Psoas muscle (tissue), 8 donors: Measurements from ENCODE around the gene XIRP2. TPM values are rescaled to one million over a fixed set of nuclear protein-coding genes. Genes with fewer than 3 reads are reported as not detected.
A peak's percentile ranks its signal among the peaks of the same experiment; 100 is the strongest.

ENCODE experiments used
- ATAC-seq, 4 donors: fragments of 200-7000 bp; cut with Tn5 transposase; one replicate each; pipeline ENCODE4 v1.9.1; 2020; ENCODE audit warnings: moderate library complexity in 3 of 4, mild to moderate bottlenecking in 2 of 4
- DNase-seq, 2 donors: peaks; one replicate each; pipeline ENCODE4 v3.0.0-alpha.2; 2020
- H3K27ac ChIP-seq: fragments of 200-600 bp; one replicate; pipeline ENCODE4 v1.8.0; 2022
- H3K27me3 ChIP-seq, 3 donors: fragments of 200-600 bp in 1 of 3; one replicate each; pipeline versions ENCODE4 v1.6.1 to v1.8.0; 2013 to 2022; ENCODE audit warnings: low read length in 2 of 3, mild to moderate bottlenecking in 2 of 3, moderate library complexity in 1 of 3; ENCODE audit not compliant: insufficient read depth in 3 of 3
- H3K36me3 ChIP-seq, 2 donors: fragments of 200-600 bp in 1 of 2; one replicate each; pipeline versions ENCODE4 v1.6.1 to v1.8.0; 2013 to 2022; ENCODE audit warnings: low read depth in 1 of 2, mild to moderate bottlenecking in 1 of 2, moderate library complexity in 1 of 2; ENCODE audit not compliant: insufficient read depth in 1 of 2
- H3K4me1 ChIP-seq: fragments of 200-600 bp; one replicate; pipeline ENCODE4 v1.8.0; 2022
- H3K4me3 ChIP-seq: fragments of 200-600 bp; one replicate; pipeline ENCODE4 v1.8.0; 2022; ENCODE audit warnings: mild to moderate bottlenecking
- H3K9me3 ChIP-seq: fragments of 200-600 bp; one replicate; pipeline ENCODE4 v1.8.0; 2022
- WGBS, 3 donors: extraction: QIAGEN DNeasy Blood & Tissue Kit; methylation state at CpG; one replicate each; pipeline versions ENCODE4 v1.1.6 to v1.1.7; 2013; 5-methylcytosine and 5-hydroxymethylcytosine counted together
- intact Hi-C, 2 donors: fragments of 100-400 bp; cut with DNase I; formaldehyde crosslinking; loops; one replicate each; pipeline versions ENCODE4 v1.11.0 to v1.14.2; 2022
- polyA plus RNA-seq, 3 donors: library from polyadenylated mRNA; stranded (reverse); fragments of 200-250 nt; gene quantifications; one replicate each; pipeline ENCODE4 v1.2.3, GENCODE V29; 2013
- total RNA-seq, 4 donors: library from RNA; stranded (reverse); fragmentation: NEBNext Ultra II Directional in 2 of 4; extraction: Animal tissue kit (Norgen Biotek cat#: 25700) in 2 of 4; gene quantifications; one replicate each; pipeline versions ENCODE4 v1.2.1 to v1.2.4, GENCODE V29; 2021 to 2023
- TF ChIP-seq, protein P1 (sequence below): fragments of 200-600 bp; IDR thresholded peaks from one replicate; pipeline ENCODE4 v1.8.0; 2022; ENCODE audit warnings: antibody characterized with exemption
- donor health status: healthy with polysubstance abuse.
- donor health status: DM: no; HTN: no; CAD: no; lungs with moderate emphysema.
- donor health status: Bipolar disorder and iron deficiency.
- donor health status: healthy.
- donor health status: DM: yes; HTN: yes; CAD: no.
- donor health status: DM: no; HTN: no; CAD: no.
- donor health status: DM: no; HTN: no; CAD: no.
- donor health status: DM: yes; HTN: yes; CAD: no.

XIRP2 gene
- total and polyA plus RNA-seq, 7 donors = 355 to 8,701 (median 2,071) TPM

DNA sequence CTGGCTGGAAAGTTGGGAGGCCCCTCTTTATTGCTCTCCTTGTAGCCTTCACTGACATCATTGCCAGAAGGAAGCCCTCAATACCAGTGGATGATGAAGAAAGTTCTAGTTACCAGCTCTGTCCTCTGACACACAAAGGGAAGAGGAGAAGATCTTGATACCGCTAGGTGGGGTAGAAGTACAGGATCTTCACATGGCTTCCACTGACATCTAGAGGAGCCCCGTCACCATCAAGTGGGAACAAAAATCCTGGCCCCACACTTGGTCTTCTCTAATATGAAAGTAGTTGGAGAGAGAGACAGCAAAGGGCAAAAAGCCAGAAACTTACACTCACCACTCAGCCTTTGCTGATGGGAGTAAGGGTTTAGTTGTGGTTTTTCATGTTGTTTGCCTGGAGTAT lies 12.4 kb downstream of the XIRP2 start:
- TF ChIP-seq, protein P1, sequence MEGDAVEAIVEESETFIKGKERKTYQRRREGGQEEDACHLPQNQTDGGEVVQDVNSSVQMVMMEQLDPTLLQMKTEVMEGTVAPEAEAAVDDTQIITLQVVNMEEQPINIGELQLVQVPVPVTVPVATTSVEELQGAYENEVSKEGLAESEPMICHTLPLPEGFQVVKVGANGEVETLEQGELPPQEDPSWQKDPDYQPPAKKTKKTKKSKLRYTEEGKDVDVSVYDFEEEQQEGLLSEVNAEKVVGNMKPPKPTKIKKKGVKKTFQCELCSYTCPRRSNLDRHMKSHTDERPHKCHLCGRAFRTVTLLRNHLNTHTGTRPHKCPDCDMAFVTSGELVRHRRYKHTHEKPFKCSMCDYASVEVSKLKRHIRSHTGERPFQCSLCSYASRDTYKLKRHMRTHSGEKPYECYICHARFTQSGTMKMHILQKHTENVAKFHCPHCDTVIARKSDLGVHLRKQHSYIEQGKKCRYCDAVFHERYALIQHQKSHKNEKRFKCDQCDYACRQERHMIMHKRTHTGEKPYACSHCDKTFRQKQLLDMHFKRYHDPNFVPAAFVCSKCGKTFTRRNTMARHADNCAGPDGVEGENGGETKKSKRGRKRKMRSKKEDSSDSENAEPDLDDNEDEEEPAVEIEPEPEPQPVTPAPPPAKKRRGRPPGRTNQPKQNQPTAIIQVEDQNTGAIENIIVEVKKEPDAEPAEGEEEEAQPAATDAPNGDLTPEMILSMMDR = peak; percentile 13
- Histone ChIP-seq H3K27ac (no peak overlapping the region), H3K4me1 (no peaks in the 10 kb centered on the region), H3K4me3 (no peak overlapping the region), H3K27me3 (no peaks in the 10 kb centered on the region), H3K9me3 (no peaks in the 10 kb centered on the region), H3K36me3 (no peaks in the 10 kb centered on the region)
- DNase-seq (no peak), ATAC-seq (peak in 1 of 4 donors; percentile 60)
- intact Hi-C loops = no loop called here
- WGBS, 3 donors = 76 to 86% (median 84%) methylated on average over 2 of the region's 2 CpGs

DNA sequence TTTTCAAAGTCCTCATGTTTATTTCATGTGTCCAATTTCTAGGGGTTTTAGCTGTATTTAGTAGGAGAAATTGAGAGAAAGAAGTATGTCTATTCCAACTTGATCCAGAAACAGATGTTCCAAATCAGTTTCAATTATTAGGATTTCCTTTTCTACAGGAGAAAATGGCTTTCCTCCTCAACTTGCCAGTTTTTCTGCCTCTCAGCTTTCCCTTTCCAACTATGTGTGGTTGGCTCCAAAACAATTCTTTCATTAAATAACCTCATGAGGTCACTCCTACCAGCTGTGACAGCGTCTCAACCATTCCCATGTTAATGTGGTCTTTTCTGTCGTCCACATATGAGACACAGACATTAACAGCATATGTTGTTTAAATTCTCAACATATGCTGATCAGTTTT lies 13.1 kb downstream of the XIRP2 start:
- no peaks in the 10 kb centered on the region for H3K36me3 ChIP-seq
- H3K27me3 ChIP-seq = no peaks in the 10 kb centered on the region
- H3K4me3 ChIP-seq = no peak overlapping the region
- TF ChIP-seq, protein P1 = no peak
- H3K27ac ChIP-seq = no peak overlapping the region
- ATAC-seq (no peak), DNase-seq (no peak)
- H3K9me3 ChIP-seq = no peaks in the 10 kb centered on the region
- no peaks in the 10 kb centered on the region for H3K4me1 ChIP-seq
- 16 to 22% (median 21%) methylated on average over 2 of the region's 2 CpGs for WGBS, 3 donors
- intact Hi-C loops = no loop called here

DNA sequence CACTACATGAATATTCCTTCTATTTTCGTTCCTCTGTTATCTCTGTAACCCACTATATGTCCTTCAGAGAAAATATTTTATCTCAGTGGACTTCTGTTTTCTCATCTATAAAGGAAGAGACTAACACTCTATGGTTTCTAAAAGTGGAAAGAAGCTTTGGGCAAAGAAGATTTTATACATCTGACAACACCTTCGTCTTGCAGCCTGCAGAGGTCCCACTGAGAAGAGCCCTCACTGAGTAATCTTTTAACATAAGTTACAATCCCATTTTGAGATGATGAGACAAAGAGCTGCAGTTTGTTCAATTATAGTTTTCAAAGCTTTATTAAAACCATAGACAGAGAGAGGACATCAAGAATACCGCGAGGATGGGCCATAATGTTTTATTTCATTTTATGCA lies 28.7 kb downstream of the XIRP2 start:
- 68 to 79% (median 72%) methylated on average over 4 of the region's 4 CpGs for WGBS, 3 donors
- no peak for DNase-seq
- TF ChIP-seq, protein P1 = no peak
- no peak for ATAC-seq
- Histone ChIP-seq H3K27me3 (no peaks in the 10 kb centered on the region), H3K9me3 (no peaks in the 10 kb centered on the region), H3K4me3 (no peak overlapping the region), H3K36me3 (no peaks in the 10 kb centered on the region), H3K27ac (no peak overlapping the region), H3K4me1 (no peaks in the 10 kb centered on the region)
- intact Hi-C loops = no loop called here

DNA sequence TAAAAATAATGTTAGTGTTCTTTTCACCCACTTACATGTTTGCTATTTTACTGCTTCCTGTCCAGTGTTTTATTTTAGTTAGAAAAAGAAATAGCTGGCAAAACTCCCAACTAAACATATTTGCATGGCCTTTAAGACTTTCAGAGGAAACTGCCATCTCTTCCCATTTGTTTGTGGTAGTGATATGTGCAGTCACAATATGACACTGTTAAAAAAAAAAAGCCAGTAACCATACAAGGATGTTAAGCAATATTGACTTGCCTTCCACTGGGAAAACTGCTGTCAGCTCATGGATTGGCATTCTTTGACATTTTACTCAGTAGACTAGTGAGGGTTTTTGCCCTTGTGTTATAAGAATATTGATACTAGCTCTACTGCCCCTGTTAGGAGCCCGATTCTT lies 29.1 kb downstream of the XIRP2 start:
- no peaks in the 10 kb centered on the region for H3K36me3 ChIP-seq
- no peak overlapping the region for H3K27ac ChIP-seq
- DNase-seq = no peak
- intact Hi-C loops = no loop called here
- ATAC-seq = no peak
- 82 to 85% (median 85%) methylated on average over 1 of the region's 1 CpG for WGBS, 3 donors
- no peak overlapping the region for H3K4me3 ChIP-seq
- no peaks in the 10 kb centered on the region for H3K9me3 ChIP-seq
- no peaks in the 10 kb centered on the region for H3K4me1 ChIP-seq
- H3K27me3 ChIP-seq = no peaks in the 10 kb centered on the region
- TF ChIP-seq, protein P1 = no peak

DNA sequence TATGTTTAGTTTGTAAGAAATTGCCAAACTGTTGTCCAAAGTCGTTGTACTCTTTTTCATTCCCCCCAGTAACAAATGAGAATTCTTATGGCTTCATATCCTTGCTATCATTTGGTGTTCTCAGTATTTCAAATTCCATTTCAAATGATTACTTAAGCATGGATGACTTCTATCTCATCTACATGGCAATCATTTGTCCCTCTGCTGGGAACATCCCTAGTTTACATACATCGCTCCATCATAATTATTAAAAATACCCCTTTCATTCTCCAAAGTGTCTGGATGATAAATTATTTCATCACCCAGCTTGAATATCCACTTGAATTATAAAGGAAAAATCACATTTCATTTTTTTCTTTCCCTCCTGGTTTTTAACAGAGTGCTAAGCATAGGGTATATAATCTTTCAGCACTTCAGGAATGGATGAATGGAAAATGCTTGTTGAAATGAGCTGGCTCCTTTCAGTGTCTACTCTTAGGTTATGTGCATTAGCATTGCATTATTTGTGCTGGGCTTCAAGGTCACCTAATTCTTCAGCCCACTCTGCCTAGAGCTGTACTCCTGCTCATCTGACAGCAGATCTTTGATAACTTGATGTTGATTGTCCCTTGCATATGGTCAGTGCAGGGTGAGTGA lies 33.1 kb downstream of the XIRP2 start:
- no peaks in the 10 kb centered on the region for H3K27me3 ChIP-seq
- no peak overlapping the region for H3K4me3 ChIP-seq
- no peaks in the 10 kb centered on the region for H3K4me1 ChIP-seq
- DNase-seq (no peak), ATAC-seq (no peak)
- H3K36me3 ChIP-seq = no peaks in the 10 kb centered on the region
- no peak overlapping the region for H3K27ac ChIP-seq
- intact Hi-C loops = no loop called here
- TF ChIP-seq, protein P1 = no peak
- no peaks in the 10 kb centered on the region for H3K9me3 ChIP-seq
- 81 to 85% (median 84%) methylated on average over 2 of the region's 2 CpGs for WGBS, 3 donors
